A549 (cell line): ENCODE results near the gene AK8. TPM values are rescaled to one million over a fixed set of nuclear protein-coding genes. Genes with fewer than 3 reads are reported as not detected.

Experiments used
- ATAC-seq, 2 experiments: fragments of 200-7000 bp in 1 of 2; fragments of >200 bp in 1 of 2; cut with Nextera tagmentation in 1 of 2; cut with Tn5 transposase in 1 of 2; 3 replicates each; pipeline versions ENCODE4 v1.8.0 to v1.9.1; 2018 to 2020; ENCODE audit warnings: mild to moderate bottlenecking in 1 of 2, moderate library complexity in 1 of 2
- CTCF ChIA-PET: fragments of 300-600 bp; sonication (Branson Sonifier 250); formaldehyde crosslinking; extraction: SDS; loops from one replicate; lab custom pipeline; 2021; ENCODE audit warnings: antibody characterized with exemption, inconsistent platforms; lab: Yijun Ruan, JAX
- POLR2A ChIA-PET: fragments of 350-600 bp; formaldehyde crosslinking; extraction: SDS; loops from one replicate; lab custom pipeline; 2021; ENCODE audit warnings: antibody characterized with exemption, inconsistent platforms; lab: Yijun Ruan, JAX
- DNase-seq, 2 experiments: peaks; one replicate each; pipeline versions ENCODE4 v3.0.0 to v3.0.0-alpha.2; 2011 to 2016; ENCODE audit warnings: low read depth in 1 of 2, low spot score in 1 of 2
- FAIRE-seq: peaks from 2 replicates; lab custom pipeline; 2011; peaks lifted over from hg19 to GRCh38; lab: Jason Lieb, UNC
- H3K27ac ChIP-seq, 2 experiments: fragments of >200 bp; sonication (Bioruptor Twin); formaldehyde crosslinking; 3 replicates each; pipeline ENCODE4 v1.5.1; 2016 to 2017
- H3K4me1 ChIP-seq: fragments of >200 bp; sonication (Bioruptor Twin); formaldehyde crosslinking; 3 replicates; pipeline ENCODE4 v1.6.1; 2016
- H3K4me2 ChIP-seq: fragments of >200 bp; sonication (Bioruptor Twin); formaldehyde crosslinking; 3 replicates; pipeline ENCODE4 v1.6.1; 2016
- H3K4me3 ChIP-seq: fragments of >200 bp; sonication (Bioruptor Twin); formaldehyde crosslinking; 3 replicates; pipeline ENCODE4 v1.5.1; 2016
- H3K9me3 ChIP-seq: fragments of >200 bp; sonication (Bioruptor Twin); formaldehyde crosslinking; 3 replicates; pipeline ENCODE4 v1.6.1; 2016
- ATOH8 ChIP-seq: fragments of 250-450 bp; sonication (Bioruptor Pico); IDR thresholded peaks from 2 replicates; pipeline ENCODE4 v1.5.0; 2020; ENCODE audit warnings: low read depth, mild to moderate bottlenecking, moderate library complexity
- BHLHE40 ChIP-seq: IDR thresholded peaks from 2 replicates; pipeline ENCODE4 v1.6.1; 2012; ENCODE audit warnings: low read depth, low read length, inconsistent platforms
- CBX8 ChIP-seq: fragments of 200-600 bp; sonication (generic); IDR thresholded peaks from 2 replicates; pipeline ENCODE4 v1.6.1; 2016
- CEBPB ChIP-seq, 2 experiments: fragments of >200 bp in 1 of 2; sonication (Bioruptor Twin) in 1 of 2; formaldehyde crosslinking in 1 of 2; IDR thresholded peaks; 2 replicates each; pipeline ENCODE4 v1.6.1; 2012 to 2016
- CHD2 ChIP-seq: fragments of 150-350 bp; IDR thresholded peaks from 2 replicates; pipeline ENCODE4 v1.6.1; 2014; ENCODE audit warnings: low read length; ENCODE audit not compliant: partially characterized antibody
- CHD4 ChIP-seq: fragments of 200-600 bp; sonication (generic); IDR thresholded peaks from 2 replicates; pipeline ENCODE4 v1.6.1; 2016; ENCODE audit warnings: antibody characterized with exemption, mild to moderate bottlenecking, borderline replicate concordance
- EP300 ChIP-seq, 2 experiments: fragments of >200 bp; sonication (Bioruptor Twin); formaldehyde crosslinking; IDR thresholded peaks; 2 replicates in 1 of 2; 3 replicates in 1 of 2; pipeline ENCODE4 v1.6.1; 2016 to 2017
- FOXS1 ChIP-seq: fragments of 250-450 bp; sonication (Bioruptor Pico); IDR thresholded peaks from 2 replicates; pipeline ENCODE4 v1.5.0; 2020; ENCODE audit warnings: mild to moderate bottlenecking, moderate library complexity
- GATA3 ChIP-seq: IDR thresholded peaks from 2 replicates; pipeline ENCODE4 v1.6.1; 2012; ENCODE audit warnings: borderline replicate concordance
- HOXB13 ChIP-seq: fragments of 250-450 bp; sonication (Bioruptor Pico); IDR thresholded peaks from 2 replicates; pipeline ENCODE4 v1.5.0; 2020; ENCODE audit warnings: low read depth, mild to moderate bottlenecking, moderate library complexity
- JUN ChIP-seq, 2 experiments: fragments of >200 bp; sonication (Bioruptor Twin); formaldehyde crosslinking; IDR thresholded peaks; 2 replicates in 1 of 2; 3 replicates in 1 of 2; pipeline ENCODE4 v1.6.1; 2016 to 2017
- KDM1A ChIP-seq: fragments of 200-600 bp; sonication (generic); IDR thresholded peaks from 2 replicates; pipeline ENCODE4 v1.6.1; 2016; ENCODE audit warnings: low read depth, mild to moderate bottlenecking
- KDM5A ChIP-seq: fragments of 200-600 bp; sonication (generic); IDR thresholded peaks from 2 replicates; pipeline ENCODE4 v1.6.1; 2016; ENCODE audit warnings: antibody characterized with exemption, mild to moderate bottlenecking
- MAX ChIP-seq: IDR thresholded peaks from 2 replicates; pipeline ENCODE4 v1.6.1; 2012
- NFE2L2 ChIP-seq: fragments of 150-350 bp; conservative IDR thresholded peaks from 2 replicates; pipeline ENCODE4 v1.6.1; 2014; ENCODE audit warnings: low read length
- NR3C1 ChIP-seq: fragments of >200 bp; sonication (Bioruptor Twin); formaldehyde crosslinking; IDR thresholded peaks from 3 replicates; pipeline ENCODE4 v1.6.1; 2017
- PBX3 ChIP-seq: IDR thresholded peaks from 2 replicates; pipeline ENCODE4 v1.6.1; 2012
- PHF8 ChIP-seq: fragments of 200-600 bp; sonication (generic); IDR thresholded peaks from 2 replicates; pipeline ENCODE4 v1.6.1; 2016; ENCODE audit warnings: low read depth, mild to moderate bottlenecking, antibody characterized with exemption, moderate library complexity, borderline replicate concordance
- RARB ChIP-seq: fragments of 250-450 bp; sonication (Bioruptor Pico); IDR thresholded peaks from 2 replicates; pipeline ENCODE4 v1.8.0; 2021; ENCODE audit warnings: mild to moderate bottlenecking, moderate library complexity
- RFX5 ChIP-seq: fragments of 450-650 bp; IDR thresholded peaks from 2 replicates; pipeline ENCODE4 v1.7.1; 2014; ENCODE audit warnings: antibody characterized with exemption, mild to moderate bottlenecking, moderate library complexity
- RNF2 ChIP-seq: fragments of 200-600 bp; sonication (generic); IDR thresholded peaks from 2 replicates; pipeline ENCODE4 v1.6.1; 2016; ENCODE audit warnings: low read depth, mild to moderate bottlenecking, antibody characterized with exemption, moderate library complexity, borderline replicate concordance
- SREBF2 ChIP-seq: fragments of 450-650 bp; IDR thresholded peaks from 2 replicates; pipeline ENCODE4 v1.6.1; 2014; ENCODE audit warnings: mild to moderate bottlenecking, moderate library complexity
- TP53 ChIP-seq: fragments of 250-450 bp; sonication (Bioruptor Pico); IDR thresholded peaks from 2 replicates; pipeline ENCODE4 v1.5.0; 2021; ENCODE audit warnings: mild to moderate bottlenecking, moderate library complexity
- USF2 ChIP-seq: fragments of 450-650 bp; IDR thresholded peaks from 2 replicates; pipeline ENCODE4 v1.6.1; 2014; ENCODE audit warnings: antibody characterized with exemption
- ZSCAN20 ChIP-seq: fragments of 250-450 bp; sonication (Bioruptor Pico); IDR thresholded peaks from 2 replicates; pipeline ENCODE4 v1.8.0; 2022; ENCODE audit warnings: mild to moderate bottlenecking, moderate library complexity
- WGBS: methylation state at CpG from one replicate; pipeline ENCODE4 v1.1.6; 2017; ENCODE audit errors: missing lambda C conversion rate; 5-methylcytosine and 5-hydroxymethylcytosine counted together
- polyA plus RNA-seq, 4 experiments: library from polyadenylated mRNA; depleted of rRNA in 3 of 4; stranded (reverse); fragments of >200 nt; fragmentation: RNase III in 1 of 4; extraction: RNeasy Plus Mini Kit Qiagen cat#74134 plus additional on column Dnase treatment in 1 of 4; gene quantifications; 2 replicates in 3 of 4; 3 replicates in 1 of 4; pipeline ENCODE4 v1.2.3, GENCODE V29; 2011 to 2017
- TF ChIP-seq, protein P1 (sequence below): fragments of >200 bp; sonication (Bioruptor Twin); formaldehyde crosslinking; IDR thresholded peaks from 3 replicates; pipeline ENCODE4 v1.5.1; 2016
- TF ChIP-seq, protein P2 (sequence below): fragments of >200 bp; sonication (Bioruptor Twin); formaldehyde crosslinking; IDR thresholded peaks from 3 replicates; pipeline ENCODE4 v1.6.1; 2016
- TF ChIP-seq, protein P3 (sequence below): fragments of 150-350 bp; IDR thresholded peaks from 2 replicates; pipeline ENCODE4 v1.6.1; 2014; ENCODE audit warnings: low read depth, mild to moderate bottlenecking, low read length

The AK8 gene
- polyA plus RNA-seq, 2 of the 4 experiments (the other 2 are of a cell fraction) = 0.61 to 0.63 TPM

- WGBS = 49% methylated on average over 4 of the region's 4 CpGs
- no peak overlapping the region for H3K27ac ChIP-seq
- POLR2A ChIA-PET = no interaction called here
These were observed 95.1 kb downstream of the AK8 start for GRCh38 chr9:132783006-132783405.

DNA sequence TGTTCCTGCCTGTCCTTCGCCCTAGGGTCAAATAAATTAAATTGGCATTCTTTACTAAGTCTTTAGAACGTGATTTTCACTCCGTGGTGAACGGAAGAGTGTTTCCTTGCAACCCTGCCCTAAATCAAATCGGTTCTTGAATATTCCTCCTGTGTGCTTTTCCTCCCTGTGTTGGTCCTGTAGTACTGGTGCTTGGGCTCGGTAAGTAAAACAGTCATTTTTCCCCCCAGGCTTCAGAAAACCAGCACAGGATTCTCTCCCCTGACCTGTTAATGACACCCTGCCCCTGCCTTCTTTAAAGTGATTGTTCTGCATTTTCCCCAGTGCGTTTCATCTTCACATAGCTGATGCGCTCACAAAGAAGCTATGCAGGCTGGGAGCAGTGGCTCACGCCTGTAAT is 96.0 kb downstream of the AK8 start:
- no peaks in the 10 kb centered on the region for H3K4me1 ChIP-seq
- H3K27ac ChIP-seq = no peak overlapping the region
- CTCF ChIA-PET = interaction anchor here (1.2 to 1.4 kb wide), 2 partner anchors 13 to 24 kb away, joined by 3 to 4 read pairs; no protein-coding TSS in a partner anchor
- WGBS = 72% methylated on average over 9 of the region's 9 CpGs
- POLR2A ChIA-PET = no interaction called here
- FAIRE-seq (no peak), DNase-seq (no peak), ATAC-seq (no peak)
- no peak overlapping the region for H3K4me3 ChIP-seq
- no peak overlapping the region for H3K4me2 ChIP-seq
- no peaks in the 10 kb centered on the region; the same call in 2 of the 3 replicates for H3K9me3 ChIP-seq
- TF ChIP-seq, protein P1, sequence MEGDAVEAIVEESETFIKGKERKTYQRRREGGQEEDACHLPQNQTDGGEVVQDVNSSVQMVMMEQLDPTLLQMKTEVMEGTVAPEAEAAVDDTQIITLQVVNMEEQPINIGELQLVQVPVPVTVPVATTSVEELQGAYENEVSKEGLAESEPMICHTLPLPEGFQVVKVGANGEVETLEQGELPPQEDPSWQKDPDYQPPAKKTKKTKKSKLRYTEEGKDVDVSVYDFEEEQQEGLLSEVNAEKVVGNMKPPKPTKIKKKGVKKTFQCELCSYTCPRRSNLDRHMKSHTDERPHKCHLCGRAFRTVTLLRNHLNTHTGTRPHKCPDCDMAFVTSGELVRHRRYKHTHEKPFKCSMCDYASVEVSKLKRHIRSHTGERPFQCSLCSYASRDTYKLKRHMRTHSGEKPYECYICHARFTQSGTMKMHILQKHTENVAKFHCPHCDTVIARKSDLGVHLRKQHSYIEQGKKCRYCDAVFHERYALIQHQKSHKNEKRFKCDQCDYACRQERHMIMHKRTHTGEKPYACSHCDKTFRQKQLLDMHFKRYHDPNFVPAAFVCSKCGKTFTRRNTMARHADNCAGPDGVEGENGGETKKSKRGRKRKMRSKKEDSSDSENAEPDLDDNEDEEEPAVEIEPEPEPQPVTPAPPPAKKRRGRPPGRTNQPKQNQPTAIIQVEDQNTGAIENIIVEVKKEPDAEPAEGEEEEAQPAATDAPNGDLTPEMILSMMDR = no peak
- TF ChIP-seq ZSCAN20 (CRISPR knock-in tag) = no peak
- TF ChIP-seq CBX8 = no peak
- TF ChIP-seq TP53 = no peak
- TF ChIP-seq MAX = no peak
- TF ChIP-seq RNF2 = no peak
- TF ChIP-seq, protein P2, sequence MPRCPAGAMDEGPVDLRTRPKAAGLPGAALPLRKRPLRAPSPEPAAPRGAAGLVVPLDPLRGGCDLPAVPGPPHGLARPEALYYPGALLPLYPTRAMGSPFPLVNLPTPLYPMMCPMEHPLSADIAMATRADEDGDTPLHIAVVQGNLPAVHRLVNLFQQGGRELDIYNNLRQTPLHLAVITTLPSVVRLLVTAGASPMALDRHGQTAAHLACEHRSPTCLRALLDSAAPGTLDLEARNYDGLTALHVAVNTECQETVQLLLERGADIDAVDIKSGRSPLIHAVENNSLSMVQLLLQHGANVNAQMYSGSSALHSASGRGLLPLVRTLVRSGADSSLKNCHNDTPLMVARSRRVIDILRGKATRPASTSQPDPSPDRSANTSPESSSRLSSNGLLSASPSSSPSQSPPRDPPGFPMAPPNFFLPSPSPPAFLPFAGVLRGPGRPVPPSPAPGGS = no peak
- TF ChIP-seq GATA3 = no peak
- TF ChIP-seq NR3C1 = no peak
- TF ChIP-seq SREBF2 = no peak
- TF ChIP-seq ATOH8 (CRISPR knock-in tag) = no peak
- no peak for TF ChIP-seq CHD4
- TF ChIP-seq CEBPB (IDR thresholded peaks at IDR 0.05) = no peak
- no peak for TF ChIP-seq NFE2L2
- no peak for TF ChIP-seq PBX3
- TF ChIP-seq USF2 = no peak

More at GRCh38 chr9:132783006-132783405, 95.1 kb downstream of the AK8 start:
- ATAC-seq = no peak
- TF ChIP-seq CEBPB (IDR thresholded peaks at IDR 0.05) (no peak), FOXS1 (no peak), RFX5 (no peak), ATOH8 (CRISPR knock-in tag) (no peak), JUN (IDR thresholded peaks at IDR 0.05) (no peak), BHLHE40 (no peak), KDM5A (no peak), EP300 (IDR thresholded peaks at IDR 0.05) (no peak), USF2 (no peak), PHF8 (no peak), NFE2L2 (no peak), KDM1A (no peak), RARB (CRISPR knock-in tag) (no peak), HOXB13 (no peak), ZSCAN20 (CRISPR knock-in tag) (no peak), CHD2 (no peak)
- TF ChIP-seq, protein P3, sequence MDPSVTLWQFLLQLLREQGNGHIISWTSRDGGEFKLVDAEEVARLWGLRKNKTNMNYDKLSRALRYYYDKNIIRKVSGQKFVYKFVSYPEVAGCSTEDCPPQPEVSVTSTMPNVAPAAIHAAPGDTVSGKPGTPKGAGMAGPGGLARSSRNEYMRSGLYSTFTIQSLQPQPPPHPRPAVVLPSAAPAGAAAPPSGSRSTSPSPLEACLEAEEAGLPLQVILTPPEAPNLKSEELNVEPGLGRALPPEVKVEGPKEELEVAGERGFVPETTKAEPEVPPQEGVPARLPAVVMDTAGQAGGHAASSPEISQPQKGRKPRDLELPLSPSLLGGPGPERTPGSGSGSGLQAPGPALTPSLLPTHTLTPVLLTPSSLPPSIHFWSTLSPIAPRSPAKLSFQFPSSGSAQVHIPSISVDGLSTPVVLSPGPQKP = no peak
- TF ChIP-seq, protein P2 = no peak
- Histone ChIP-seq H3K9me3 (no peaks in the 10 kb centered on the region; the same call in 2 of the 3 replicates), H3K4me1 (no peaks in the 10 kb centered on the region), H3K4me3 (no peak overlapping the region), H3K4me2 (no peak overlapping the region)
- DNase-seq = no peak
- CTCF ChIA-PET = interaction anchor here (0.7 kb wide), 1 partner anchor 118 kb away, joined by 3 read pairs; no protein-coding TSS in a partner anchor
- no peak for FAIRE-seq
